IMR-90 (cell line): Measurements from ENCODE around the gene BCAS3. TPM values are rescaled to one million over a fixed set of nuclear protein-coding genes. Genes with fewer than 3 reads are reported as not detected.

Source experiments
- ATAC-seq: fragments of 200-7000 bp; cut with Tn5 transposase; 2 replicates; pipeline ENCODE4 v1.9.1; 2020; ENCODE audit warnings: low read depth, mild to moderate bottlenecking, moderate library complexity
- BruUV-seq: library from RNA; stranded (reverse); fragments of 400-500 nt; replicated peaks from 2 replicates; lab custom pipeline; 2021; lab: Mats Ljungman, UMichigan
- CTCF ChIA-PET: fragments of 300-600 bp; formaldehyde crosslinking; extraction: SDS; loops from one replicate; lab custom pipeline; 2021; ENCODE audit warnings: antibody characterized with exemption; lab: Yijun Ruan, JAX
- POLR2A ChIA-PET: fragments of 300-600 bp; sonication (Branson Sonifier 250); formaldehyde crosslinking; loops from one replicate; lab custom pipeline; 2022; ENCODE audit warnings: antibody characterized with exemption; ENCODE audit not compliant: unreplicated experiment; lab: Charles Lee
- DNase-seq: peaks from one replicate; pipeline ENCODE4 v3.0.0; 2013
- H2AFZ ChIP-seq: replicated peaks from 2 replicates; pipeline ENCODE3; 2013; ENCODE audit warnings: low read length, mild to moderate bottlenecking; ENCODE audit not compliant: poor library complexity
- H2AK5ac ChIP-seq: 2 replicates; pipeline ENCODE4 v1.6.1; 2013; ENCODE audit warnings: low read depth, low read length, inconsistent platforms
- H2AK9ac ChIP-seq: replicated peaks from 2 replicates; pipeline ENCODE3; 2013; ENCODE audit warnings: mild to moderate bottlenecking, low read depth, low read length, moderate library complexity; ENCODE audit not compliant: poor library complexity
- H2BK120ac ChIP-seq: 2 replicates; pipeline ENCODE4 v1.6.1; 2013; ENCODE audit warnings: low read depth, low read length, inconsistent platforms
- H2BK15ac ChIP-seq: 3 replicates; pipeline ENCODE4 v1.6.1; 2013; ENCODE audit warnings: low read depth, low read length, inconsistent platforms
- H2BK20ac ChIP-seq: 2 replicates; pipeline ENCODE4 v1.6.1; 2013; ENCODE audit warnings: low read depth, mild to moderate bottlenecking, inconsistent platforms, low read length, moderate library complexity
- H2BK5ac ChIP-seq: 2 replicates; pipeline ENCODE4 v1.6.1; 2013; ENCODE audit warnings: mild to moderate bottlenecking, low read depth, low read length, inconsistent platforms; ENCODE audit not compliant: poor library complexity, severe bottlenecking
- H3K14ac ChIP-seq: replicated peaks from 2 replicates; pipeline ENCODE4 v1.6.1; 2013; ENCODE audit warnings: low read depth, low read length, inconsistent platforms
- H3K18ac ChIP-seq: 2 replicates; pipeline ENCODE4 v1.6.1; 2013; ENCODE audit warnings: low read depth, low read length, control low read depth
- H3K23ac ChIP-seq: 2 replicates; pipeline ENCODE4 v1.6.1; 2013; ENCODE audit warnings: low read depth, low read length, inconsistent platforms
- H3K27ac ChIP-seq: 2 replicates; pipeline ENCODE4 v1.5.1; 2013; ENCODE audit warnings: mild to moderate bottlenecking, control low read depth, low read length; ENCODE audit not compliant: insufficient read depth
- H3K27me3 ChIP-seq: 2 replicates; pipeline ENCODE4 v1.6.1; 2013; ENCODE audit warnings: low read length; ENCODE audit not compliant: control insufficient read depth, insufficient read depth
- H3K36me3 ChIP-seq: 2 replicates; pipeline ENCODE4 v1.6.1; 2013; ENCODE audit warnings: low read length, mixed read lengths; ENCODE audit not compliant: control insufficient read depth, insufficient read depth
- H3K4ac ChIP-seq: 2 replicates; pipeline ENCODE4 v1.6.1; 2013; ENCODE audit warnings: low read depth, low read length, inconsistent platforms
- H3K4me1 ChIP-seq: 2 replicates; pipeline ENCODE4 v1.6.1; 2013; ENCODE audit warnings: low read length, mixed read lengths; ENCODE audit not compliant: control insufficient read depth, insufficient read depth
- H3K4me2 ChIP-seq: 2 replicates; pipeline ENCODE4 v1.6.1; 2013; ENCODE audit warnings: low read depth, mild to moderate bottlenecking, control low read depth, low read length, moderate library complexity
- H3K4me3 ChIP-seq: 2 replicates; pipeline ENCODE4 v1.5.1; 2013; ENCODE audit warnings: low read depth, mild to moderate bottlenecking, control low read depth, low read length, moderate library complexity; ENCODE audit not compliant: insufficient read depth
- H3K56ac ChIP-seq: 2 replicates; pipeline ENCODE4 v1.6.1; 2013; ENCODE audit warnings: low read length, inconsistent platforms; ENCODE audit not compliant: insufficient read depth; ENCODE audit errors: extremely low read depth
- H3K79me1 ChIP-seq, 2 experiments: 2 replicates each; pipeline ENCODE4 v1.6.1; 2013; ENCODE audit warnings: low read length in 2 of 2, inconsistent platforms in 1 of 2, low read depth in 1 of 2
- H3K9ac ChIP-seq: 2 replicates; pipeline ENCODE4 v1.6.1; 2013; ENCODE audit warnings: low read depth, low read length, control low read depth
- H3K9me1 ChIP-seq: 2 replicates; pipeline ENCODE4 v1.6.1; 2013; ENCODE audit warnings: low read length, inconsistent platforms; ENCODE audit not compliant: insufficient read depth
- H3K9me3 ChIP-seq: 2 replicates; pipeline ENCODE4 v1.6.1; 2013; ENCODE audit warnings: low read length; ENCODE audit not compliant: control insufficient read depth, insufficient read depth
- H4K20me1 ChIP-seq: 2 replicates; pipeline ENCODE4 v1.6.1; 2013; ENCODE audit warnings: low read length, inconsistent platforms; ENCODE audit not compliant: insufficient read depth
- H4K5ac ChIP-seq: 2 replicates; pipeline ENCODE4 v1.6.1; 2013; ENCODE audit warnings: mild to moderate bottlenecking, low read depth, low read length, control low read depth
- H4K8ac ChIP-seq, 2 experiments: 2 replicates each; pipeline ENCODE4 v1.6.1; 2013; ENCODE audit warnings: low read depth in 2 of 2, low read length in 2 of 2, control low read depth in 1 of 2, inconsistent platforms in 1 of 2
- H4K91ac ChIP-seq: 2 replicates; pipeline ENCODE4 v1.6.1; 2013; ENCODE audit warnings: low read depth, low read length, inconsistent platforms; ENCODE audit not compliant: insufficient read depth
- CHD1 ChIP-seq: IDR thresholded peaks from 2 replicates; pipeline ENCODE4 v1.6.1; 2012; ENCODE audit warnings: low read depth, low read length, improper control_type of control experiment
- MAFK ChIP-seq: IDR thresholded peaks from 2 replicates; pipeline ENCODE4 v1.6.1; 2012; ENCODE audit warnings: low read depth, low read length, improper control_type of control experiment
- MAZ ChIP-seq: IDR thresholded peaks from 2 replicates; pipeline ENCODE4 v1.6.1; 2012; ENCODE audit warnings: low read depth, mild to moderate bottlenecking, low read length, improper control_type of control experiment, moderate library complexity, borderline replicate concordance
- POLR2A ChIP-seq: IDR thresholded peaks from 2 replicates; pipeline ENCODE4 v1.6.1; 2012; ENCODE audit warnings: mild to moderate bottlenecking, low read depth, low read length
- RAD21 ChIP-seq: IDR thresholded peaks from 2 replicates; pipeline ENCODE4 v1.6.1; 2012; ENCODE audit warnings: low read length, improper control_type of control experiment
- WGBS, 2 experiments: methylation state at CpG; one replicate each; pipeline versions ENCODE4 v1.1.5 to v1.1.7; 2013; ENCODE audit warnings: missing lambda C conversion rate in 2 of 2; ENCODE audit not compliant: insufficient read length in 1 of 2; ENCODE audit errors: extremely low coverage in 2 of 2; 5-methylcytosine and 5-hydroxymethylcytosine counted together
- dilution Hi-C: fragments of 300-500 bp; cut with HindIII; formaldehyde crosslinking; loops from one replicate; pipeline ENCODE4 v1.14.3; 2018; ENCODE audit warnings: low sequenced_read_pairs; ENCODE audit not compliant: unreplicated experiment
- in situ Hi-C: fragments of 300-500 bp; cut with MboI; formaldehyde crosslinking; loops from 3 replicates; pipeline ENCODE4 v1.14.3; 2019; ENCODE audit warnings: low sequenced_read_pairs, inconsistent platforms, mixed read lengths
- intact Hi-C: fragments of 100-400 bp; cut with micrococcal nuclease; formaldehyde crosslinking; loops from 2 replicates; pipeline ENCODE4 v1.10.0; 2022
- polyA plus RNA-seq, 3 experiments: library from polyadenylated mRNA; depleted of rRNA; stranded (reverse); fragments of >200 nt; gene quantifications; 2 replicates each; pipeline ENCODE4 v1.2.3, GENCODE V29; 2012; ENCODE audit warnings: low replicate concordance in 1 of 3
- total RNA-seq: library from RNA; depleted of rRNA; stranded (reverse); fragments of >200 nt; gene quantifications from 2 replicates; pipeline ENCODE4 v1.2.3, GENCODE V29; 2012

BCAS3 gene
- total and polyA plus RNA-seq, 2 of the 4 experiments (the other 2 are of a cell fraction): 6.3 to 27.1 TPM

DNA sequence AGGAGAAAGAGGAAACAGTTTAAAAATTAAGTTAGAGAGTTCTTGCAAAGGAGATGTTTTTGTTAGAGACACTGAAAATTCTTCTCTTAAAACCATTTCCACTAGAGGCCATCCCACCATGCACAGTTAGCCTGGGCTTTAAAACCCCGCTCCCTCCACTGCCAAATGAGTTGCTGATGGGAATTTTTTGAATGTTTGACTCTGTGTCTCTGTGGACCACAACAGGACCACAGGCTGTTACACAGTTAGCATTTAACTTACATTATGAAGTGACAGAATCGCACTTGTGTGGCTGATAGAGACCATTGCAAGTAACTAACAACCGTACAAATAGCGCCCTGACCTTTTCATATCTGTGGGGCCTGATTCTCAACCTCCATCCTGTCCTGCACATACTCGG lies 647.3 kb downstream of the BCAS3 start:
- Histone ChIP-seq H3K9me3 (no peaks in the 10 kb centered on the region), H2BK20ac (peak overlapping the region; percentile 89), H3K14ac (peak overlapping the region; percentile 98), H4K20me1 (no peaks in the 10 kb centered on the region), H3K27me3 (no peaks in the 10 kb centered on the region), H3K9ac (peak overlapping the region; percentile 68; the same call in 1 of the 2 replicates), H3K27ac (peak overlapping the region; percentile 67), H3K4me3 (no peak overlapping the region), H3K4me2 (peak overlapping the region; percentile 1; the same call in 1 of the 2 replicates), H3K9me1 (peaks cover 25% of the 10 kb centered on the region), H2AK9ac (peak overlapping the region; percentile 38), H2BK15ac (peak overlapping the region; percentile 92), H3K56ac (peak overlapping the region; percentile 86), H3K4me1 (peaks cover 22% of the 10 kb centered on the region), H3K79me1 (peaks cover 0 to 12% of the 10 kb centered on the region in 2 experiments; a peak in 2 of 4 replicates), H2BK5ac (peak overlapping the region; percentile 97), H2AFZ (peak overlapping the region; percentile 68), H3K4ac (peak overlapping the region; percentile 97), H4K91ac (peak overlapping the region; percentile 97), H3K23ac (peak overlapping the region; percentile 89), H3K36me3 (no peaks in the 10 kb centered on the region), H2AK5ac (peak overlapping the region; percentile 78), H4K8ac (peak overlapping the region; percentile 87 to 94), H4K5ac (peak overlapping the region; percentile 82; the same call in 1 of the 2 replicates), H2BK120ac (peak overlapping the region; percentile 91), H3K18ac (peak overlapping the region; percentile 71; the same call in 1 of the 2 replicates)
- ChIA-PET POLR2A (no interaction called here), CTCF (no interaction called here)
- TF ChIP-seq MAZ: no peak
- TF ChIP-seq POLR2A: 0 out of 2 replicates have a peak, but pooled peaks have one; percentile 14
- TF ChIP-seq CHD1: no peak
- no peak for TF ChIP-seq RAD21
- no peak for TF ChIP-seq MAFK
- no peak for DNase-seq
- peak; percentile 4 for ATAC-seq
- no CpG with 5 or more reads among the region's 5 CpGs for WGBS, 2 experiments
- intact Hi-C loops: loop anchor here (5.0 kb wide), 1 partner anchor 648 kb away; the partner anchor contains the start of gene BCAS3
- dilution Hi-C loops: no loop called here
- BruUV-seq: no TSS peak
- in situ Hi-C loops: no loop called here
